ENCODE data around the gene PTOV1. TPM values are rescaled to one million over a fixed set of nuclear protein-coding genes. Genes with fewer than 3 reads are reported as not detected.

Gene PTOV1
- total RNA-seq, 1 experiment from 2014 or later = 296 TPM

DNA sequence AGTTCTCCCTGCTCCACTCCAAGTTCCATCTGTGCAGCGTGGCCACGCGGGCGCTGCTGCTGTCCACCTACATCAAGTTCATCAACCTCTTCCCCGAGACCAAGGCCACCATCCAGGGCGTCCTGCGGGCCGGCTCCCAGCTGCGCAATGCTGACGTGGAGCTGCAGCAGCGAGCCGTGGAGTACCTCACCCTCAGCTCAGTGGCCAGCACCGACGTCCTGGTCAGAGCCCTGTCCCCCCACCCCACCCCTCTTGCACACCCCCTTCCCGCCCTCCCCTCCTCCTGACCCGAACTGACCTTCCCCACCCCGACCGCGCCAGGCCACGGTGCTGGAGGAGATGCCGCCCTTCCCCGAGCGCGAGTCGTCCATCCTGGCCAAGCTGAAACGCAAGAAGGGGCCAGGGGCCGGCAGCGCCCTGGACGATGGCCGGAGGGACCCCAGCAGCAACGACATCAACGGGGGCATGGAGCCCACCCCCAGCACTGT lies 49.5 kb upstream of the PTOV1 start:
- DNase-seq (ENCODE audit: low spot score) (no peak), ATAC-seq (no peak)
- Mint-ChIP-seq H3K9me3 (no peaks in the 10 kb centered on the region), H3K4me3 (peak overlapping the region; percentile 24; the same call in 1 of the 2 replicates), H3K27me3 (ENCODE audit: low read depth) (no peaks in the 10 kb centered on the region), H3K4me1 (peaks cover 19% of the 10 kb centered on the region), H3K27ac (no peak overlapping the region), H3K36me3 (peaks cover 23% of the 10 kb centered on the region)
- ChIA-PET CTCF (interaction anchor here (1.5 kb wide), 1 partner anchor 50 kb away, joined by 5 read pairs; no protein-coding TSS in a partner anchor), POLR2A (interaction anchor here (1.5 kb wide), 1 partner anchor 36 kb away, joined by 3 read pairs; no protein-coding TSS in a partner anchor)
- TF ChIP-seq TEAD4 (CRISPR knock-in tag; IDR thresholded peaks at IDR 0.05) (no peak), ZNF121 (CRISPR knock-in tag; IDR thresholded peaks at IDR 0.05) (no peak), PRRX2 (CRISPR knock-in tag; IDR thresholded peaks at IDR 0.05) (no peak), ZMAT4 (CRISPR knock-in tag; IDR thresholded peaks at IDR 0.05) (no peak), HMGA2 (CRISPR knock-in tag; IDR thresholded peaks at IDR 0.05) (no peak), ZNF512 (CRISPR knock-in tag; IDR thresholded peaks at IDR 0.05; ENCODE audit: borderline replicate concordance) (no peak), ZNF396 (CRISPR knock-in tag; IDR thresholded peaks at IDR 0.05; ENCODE audit: borderline replicate concordance) (no peak), EMX1 (CRISPR knock-in tag; IDR thresholded peaks at IDR 0.05) (no peak), ZBTB43 (CRISPR knock-in tag; IDR thresholded peaks at IDR 0.05) (no peak), CREB1 (CRISPR knock-in tag; IDR thresholded peaks at IDR 0.05) (no peak), ZNF423 (CRISPR knock-in tag; IDR thresholded peaks at IDR 0.05) (no peak)
- TF ChIP-seq, protein P1, sequence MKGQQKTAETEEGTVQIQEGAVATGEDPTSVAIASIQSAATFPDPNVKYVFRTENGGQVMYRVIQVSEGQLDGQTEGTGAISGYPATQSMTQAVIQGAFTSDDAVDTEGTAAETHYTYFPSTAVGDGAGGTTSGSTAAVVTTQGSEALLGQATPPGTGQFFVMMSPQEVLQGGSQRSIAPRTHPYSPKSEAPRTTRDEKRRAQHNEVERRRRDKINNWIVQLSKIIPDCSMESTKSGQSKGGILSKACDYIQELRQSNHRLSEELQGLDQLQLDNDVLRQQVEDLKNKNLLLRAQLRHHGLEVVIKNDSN (CRISPR knock-in tag; IDR thresholded peaks at IDR 0.05) = no peak
- TF ChIP-seq, protein P2, sequence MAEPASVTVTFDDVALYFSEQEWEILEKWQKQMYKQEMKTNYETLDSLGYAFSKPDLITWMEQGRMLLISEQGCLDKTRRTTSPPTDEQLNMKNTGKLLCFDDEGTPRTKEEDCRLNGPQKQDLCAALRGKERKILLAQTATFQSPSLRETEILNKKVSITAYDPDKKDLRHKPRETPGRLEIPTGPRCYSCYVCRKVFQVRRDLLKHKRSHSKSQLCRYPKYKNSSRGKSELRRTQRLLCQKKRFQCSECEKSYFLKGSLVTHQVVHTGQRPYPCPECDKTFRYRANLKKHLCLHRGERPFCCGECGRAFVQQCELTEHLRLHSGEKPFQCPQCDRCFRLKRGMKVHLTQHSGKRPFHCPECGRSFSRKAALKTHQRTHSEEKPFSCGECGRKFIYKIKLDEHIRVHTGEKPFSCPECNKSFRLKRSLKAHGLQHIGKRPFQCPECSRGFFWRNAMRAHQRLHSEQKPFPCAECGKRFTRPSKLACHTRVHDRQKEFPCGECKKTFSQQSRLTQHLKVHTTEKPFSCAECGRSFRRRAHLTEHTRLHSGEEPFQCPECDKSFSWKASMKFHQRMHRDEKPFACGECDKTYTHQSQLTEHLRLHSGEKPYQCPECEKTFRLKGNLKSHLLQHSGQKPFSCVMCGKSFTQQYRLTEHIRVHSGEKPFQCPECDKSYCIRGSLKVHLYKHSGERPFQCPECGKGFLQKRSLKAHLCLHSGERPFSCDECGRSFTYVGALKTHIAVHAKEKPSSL (CRISPR knock-in tag; conservative IDR thresholded peaks at IDR 0.05) = no peak
- TF ChIP-seq, protein P3, sequence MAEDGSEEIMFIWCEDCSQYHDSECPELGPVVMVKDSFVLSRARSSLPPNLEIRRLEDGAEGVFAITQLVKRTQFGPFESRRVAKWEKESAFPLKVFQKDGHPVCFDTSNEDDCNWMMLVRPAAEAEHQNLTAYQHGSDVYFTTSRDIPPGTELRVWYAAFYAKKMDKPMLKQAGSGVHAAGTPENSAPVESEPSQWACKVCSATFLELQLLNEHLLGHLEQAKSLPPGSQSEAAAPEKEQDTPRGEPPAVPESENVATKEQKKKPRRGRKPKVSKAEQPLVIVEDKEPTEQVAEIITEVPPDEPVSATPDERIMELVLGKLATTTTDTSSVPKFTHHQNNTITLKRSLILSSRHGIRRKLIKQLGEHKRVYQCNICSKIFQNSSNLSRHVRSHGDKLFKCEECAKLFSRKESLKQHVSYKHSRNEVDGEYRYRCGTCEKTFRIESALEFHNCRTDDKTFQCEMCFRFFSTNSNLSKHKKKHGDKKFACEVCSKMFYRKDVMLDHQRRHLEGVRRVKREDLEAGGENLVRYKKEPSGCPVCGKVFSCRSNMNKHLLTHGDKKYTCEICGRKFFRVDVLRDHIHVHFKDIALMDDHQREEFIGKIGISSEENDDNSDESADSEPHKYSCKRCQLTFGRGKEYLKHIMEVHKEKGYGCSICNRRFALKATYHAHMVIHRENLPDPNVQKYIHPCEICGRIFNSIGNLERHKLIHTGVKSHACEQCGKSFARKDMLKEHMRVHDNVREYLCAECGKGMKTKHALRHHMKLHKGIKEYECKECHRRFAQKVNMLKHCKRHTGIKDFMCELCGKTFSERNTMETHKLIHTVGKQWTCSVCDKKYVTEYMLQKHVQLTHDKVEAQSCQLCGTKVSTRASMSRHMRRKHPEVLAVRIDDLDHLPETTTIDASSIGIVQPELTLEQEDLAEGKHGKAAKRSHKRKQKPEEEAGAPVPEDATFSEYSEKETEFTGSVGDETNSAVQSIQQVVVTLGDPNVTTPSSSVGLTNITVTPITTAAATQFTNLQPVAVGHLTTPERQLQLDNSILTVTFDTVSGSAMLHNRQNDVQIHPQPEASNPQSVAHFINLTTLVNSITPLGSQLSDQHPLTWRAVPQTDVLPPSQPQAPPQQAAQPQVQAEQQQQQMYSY (CRISPR knock-in tag; IDR thresholded peaks at IDR 0.05) = no peak
- TF ChIP-seq, protein P4, sequence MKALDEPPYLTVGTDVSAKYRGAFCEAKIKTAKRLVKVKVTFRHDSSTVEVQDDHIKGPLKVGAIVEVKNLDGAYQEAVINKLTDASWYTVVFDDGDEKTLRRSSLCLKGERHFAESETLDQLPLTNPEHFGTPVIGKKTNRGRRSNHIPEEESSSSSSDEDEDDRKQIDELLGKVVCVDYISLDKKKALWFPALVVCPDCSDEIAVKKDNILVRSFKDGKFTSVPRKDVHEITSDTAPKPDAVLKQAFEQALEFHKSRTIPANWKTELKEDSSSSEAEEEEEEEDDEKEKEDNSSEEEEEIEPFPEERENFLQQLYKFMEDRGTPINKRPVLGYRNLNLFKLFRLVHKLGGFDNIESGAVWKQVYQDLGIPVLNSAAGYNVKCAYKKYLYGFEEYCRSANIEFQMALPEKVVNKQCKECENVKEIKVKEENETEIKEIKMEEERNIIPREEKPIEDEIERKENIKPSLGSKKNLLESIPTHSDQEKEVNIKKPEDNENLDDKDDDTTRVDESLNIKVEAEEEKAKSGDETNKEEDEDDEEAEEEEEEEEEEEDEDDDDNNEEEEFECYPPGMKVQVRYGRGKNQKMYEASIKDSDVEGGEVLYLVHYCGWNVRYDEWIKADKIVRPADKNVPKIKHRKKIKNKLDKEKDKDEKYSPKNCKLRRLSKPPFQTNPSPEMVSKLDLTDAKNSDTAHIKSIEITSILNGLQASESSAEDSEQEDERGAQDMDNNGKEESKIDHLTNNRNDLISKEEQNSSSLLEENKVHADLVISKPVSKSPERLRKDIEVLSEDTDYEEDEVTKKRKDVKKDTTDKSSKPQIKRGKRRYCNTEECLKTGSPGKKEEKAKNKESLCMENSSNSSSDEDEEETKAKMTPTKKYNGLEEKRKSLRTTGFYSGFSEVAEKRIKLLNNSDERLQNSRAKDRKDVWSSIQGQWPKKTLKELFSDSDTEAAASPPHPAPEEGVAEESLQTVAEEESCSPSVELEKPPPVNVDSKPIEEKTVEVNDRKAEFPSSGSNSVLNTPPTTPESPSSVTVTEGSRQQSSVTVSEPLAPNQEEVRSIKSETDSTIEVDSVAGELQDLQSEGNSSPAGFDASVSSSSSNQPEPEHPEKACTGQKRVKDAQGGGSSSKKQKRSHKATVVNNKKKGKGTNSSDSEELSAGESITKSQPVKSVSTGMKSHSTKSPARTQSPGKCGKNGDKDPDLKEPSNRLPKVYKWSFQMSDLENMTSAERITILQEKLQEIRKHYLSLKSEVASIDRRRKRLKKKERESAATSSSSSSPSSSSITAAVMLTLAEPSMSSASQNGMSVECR (CRISPR knock-in tag; IDR thresholded peaks at IDR 0.05; ENCODE audit: borderline replicate concordance) = no peak
- TF ChIP-seq, protein P5, sequence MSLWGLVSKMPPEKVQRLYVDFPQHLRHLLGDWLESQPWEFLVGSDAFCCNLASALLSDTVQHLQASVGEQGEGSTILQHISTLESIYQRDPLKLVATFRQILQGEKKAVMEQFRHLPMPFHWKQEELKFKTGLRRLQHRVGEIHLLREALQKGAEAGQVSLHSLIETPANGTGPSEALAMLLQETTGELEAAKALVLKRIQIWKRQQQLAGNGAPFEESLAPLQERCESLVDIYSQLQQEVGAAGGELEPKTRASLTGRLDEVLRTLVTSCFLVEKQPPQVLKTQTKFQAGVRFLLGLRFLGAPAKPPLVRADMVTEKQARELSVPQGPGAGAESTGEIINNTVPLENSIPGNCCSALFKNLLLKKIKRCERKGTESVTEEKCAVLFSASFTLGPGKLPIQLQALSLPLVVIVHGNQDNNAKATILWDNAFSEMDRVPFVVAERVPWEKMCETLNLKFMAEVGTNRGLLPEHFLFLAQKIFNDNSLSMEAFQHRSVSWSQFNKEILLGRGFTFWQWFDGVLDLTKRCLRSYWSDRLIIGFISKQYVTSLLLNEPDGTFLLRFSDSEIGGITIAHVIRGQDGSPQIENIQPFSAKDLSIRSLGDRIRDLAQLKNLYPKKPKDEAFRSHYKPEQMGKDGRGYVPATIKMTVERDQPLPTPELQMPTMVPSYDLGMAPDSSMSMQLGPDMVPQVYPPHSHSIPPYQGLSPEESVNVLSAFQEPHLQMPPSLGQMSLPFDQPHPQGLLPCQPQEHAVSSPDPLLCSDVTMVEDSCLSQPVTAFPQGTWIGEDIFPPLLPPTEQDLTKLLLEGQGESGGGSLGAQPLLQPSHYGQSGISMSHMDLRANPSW (CRISPR knock-in tag; conservative IDR thresholded peaks at IDR 0.05; ENCODE audit: low read depth) = no peak

Measured in WTC11 (cell line).